HL-60 (cell line): Measurements from ENCODE around the gene ZKSCAN5.

Source experiments
- CTCF ChIP-seq: IDR thresholded peaks from one replicate; pipeline ENCODE4 v1.5.1; 2011; ENCODE audit warnings: low read length, control low read depth, inconsistent platforms; ENCODE audit not compliant: insufficient read depth
- GABPA ChIP-seq: IDR thresholded peaks from 2 replicates; pipeline ENCODE4 v1.6.1; 2012; ENCODE audit warnings: low read depth
- POLR2AphosphoS5 ChIP-seq: IDR thresholded peaks from 2 replicates; pipeline ENCODE4 v1.6.1; 2012; ENCODE audit warnings: low read depth
- REST ChIP-seq: IDR thresholded peaks from 2 replicates; pipeline ENCODE4 v1.6.1; 2012; ENCODE audit warnings: low read depth; ENCODE audit not compliant: insufficient replicate concordance
- SPI1 ChIP-seq: IDR thresholded peaks from 2 replicates; pipeline ENCODE4 v1.6.1; 2012; ENCODE audit warnings: low read depth, mild to moderate bottlenecking, borderline replicate concordance

DNA sequence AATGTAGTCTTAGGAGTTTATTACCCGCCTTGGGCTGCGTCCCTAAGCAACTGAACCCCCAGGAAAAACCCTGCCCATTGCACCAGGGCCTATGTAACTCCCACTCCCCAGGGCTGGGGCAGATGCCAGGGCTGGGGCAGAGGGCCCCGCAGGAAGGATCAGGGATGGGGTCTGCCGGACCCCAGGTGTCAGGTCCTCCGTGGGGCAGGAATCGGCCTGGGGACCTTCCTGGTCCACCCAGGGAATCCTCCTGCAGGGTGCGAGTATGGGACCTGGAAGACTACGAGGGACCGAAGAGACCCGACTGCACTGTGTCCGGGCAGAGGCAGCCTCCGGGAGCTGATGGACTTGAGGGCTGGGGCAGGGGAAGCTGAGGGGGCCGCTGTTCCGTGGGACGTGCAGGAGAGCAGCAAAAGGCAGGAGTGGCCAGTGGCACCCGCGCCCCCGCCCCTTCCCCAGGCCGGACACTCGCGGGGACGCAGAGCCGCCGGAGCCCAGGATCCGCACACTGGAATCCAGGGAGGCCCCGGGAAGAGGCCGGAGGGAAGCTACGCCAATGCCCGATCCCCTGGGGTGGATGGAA, 36.0 kb upstream of the ZKSCAN5 start:
- TF ChIP-seq CTCF, result no peak
- TF ChIP-seq SPI1, result no peak
- TF ChIP-seq REST, result no peak
- TF ChIP-seq POLR2AphosphoS5, result no peak
- no peak for TF ChIP-seq GABPA
